Large intestine (tissue), 3 donors: ENCODE data around the gene AGTR1. TPM values are rescaled to one million over a fixed set of nuclear protein-coding genes. Genes with fewer than 3 reads are reported as not detected.
A peak's percentile ranks its signal among the peaks of the same experiment; 100 is the strongest.
"Not testable (repeated sequence)": the region's sequence is repeated elsewhere in the genome, so short reads cannot be mapped to it uniquely, and the experiment has no call there.

Experiments used
- DNase-seq, 2 donors: peaks; one replicate each; pipeline versions ENCODE4 v3.0.0 to v3.0.0-alpha.2; 2013
- H3K27ac ChIP-seq: one replicate; pipeline ENCODE4 v1.5.1; 2013; ENCODE audit warnings: low read length
- H3K27me3 ChIP-seq: 2 replicates; pipeline ENCODE4 v1.6.1; 2013; ENCODE audit warnings: low read length; ENCODE audit not compliant: control insufficient read depth, insufficient read depth
- H3K36me3 ChIP-seq: 2 replicates; pipeline ENCODE4 v1.6.1; 2013; ENCODE audit warnings: low read length; ENCODE audit not compliant: control insufficient read depth, insufficient read depth
- H3K4me1 ChIP-seq: one replicate; pipeline ENCODE4 v1.6.1; 2013; ENCODE audit warnings: low read length; ENCODE audit not compliant: control insufficient read depth, insufficient read depth
- H3K4me3 ChIP-seq: one replicate; pipeline ENCODE4 v1.5.1; 2013; ENCODE audit warnings: low read length
- H3K9me3 ChIP-seq: one replicate; pipeline ENCODE4 v1.6.1; 2013; ENCODE audit warnings: mild to moderate bottlenecking, low read depth, low read length, moderate library complexity; ENCODE audit not compliant: control insufficient read depth
- WGBS: methylation state at CpG from one replicate; pipeline ENCODE4 v1.1.5; 2013; ENCODE audit warnings: low lambda C conversion rate; ENCODE audit not compliant: insufficient coverage; 5-methylcytosine and 5-hydroxymethylcytosine counted together
- polyA plus RNA-seq: library from polyadenylated mRNA; unstranded; fragments of 120-200 nt; gene quantifications from one replicate; pipeline ENCODE4 v1.2.1, GENCODE V29; 2013

AGTR1 gene
- polyA plus RNA-seq, 1 donor, result 1.3 TPM

DNA sequence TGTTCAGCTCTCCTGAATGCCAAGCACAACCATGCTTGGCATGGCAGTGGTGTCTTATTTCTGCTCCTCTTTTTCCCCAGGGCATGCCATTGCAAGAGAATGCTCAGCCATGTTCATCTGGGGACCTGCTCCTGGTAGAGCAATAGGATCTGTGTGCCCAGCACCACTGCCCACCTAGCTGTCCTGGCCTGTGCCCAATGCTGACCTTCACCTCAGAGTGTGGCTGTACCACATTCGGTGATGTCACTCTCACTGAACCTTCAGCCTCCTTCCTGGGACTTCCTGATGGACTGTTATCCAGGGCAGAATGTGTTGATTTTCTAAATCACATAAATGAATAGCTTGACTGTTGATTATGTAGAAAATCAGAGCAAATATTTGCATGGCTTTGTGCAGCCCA lies 42.0 kb downstream of the AGTR1 start:
- 60% methylated on average over 1 of the region's 1 CpG for WGBS
- no peak overlapping the region for H3K4me3 ChIP-seq
- H3K9me3 ChIP-seq, result no peaks in the 10 kb centered on the region
- peaks cover 7% of the 10 kb centered on the region for H3K4me1 ChIP-seq
- no peaks in the 10 kb centered on the region for H3K27me3 ChIP-seq
- H3K36me3 ChIP-seq, result no peaks in the 10 kb centered on the region
- peak overlapping the region; percentile 24 for H3K27ac ChIP-seq
- no peak for DNase-seq

GRCh38 chr3:148740291-148740690 lies 42.6 kb downstream of the AGTR1 start:
- WGBS, result 90% methylated on average over 2 of the region's 2 CpGs
- Histone ChIP-seq H3K27ac (peak overlapping the region; percentile 24), H3K36me3 (no peaks in the 10 kb centered on the region), H3K4me3 (no peak overlapping the region), H3K4me1 (peaks cover 7% of the 10 kb centered on the region), H3K27me3 (no peaks in the 10 kb centered on the region), H3K9me3 (no peaks in the 10 kb centered on the region)
- DNase-seq, result no peak

DNA sequence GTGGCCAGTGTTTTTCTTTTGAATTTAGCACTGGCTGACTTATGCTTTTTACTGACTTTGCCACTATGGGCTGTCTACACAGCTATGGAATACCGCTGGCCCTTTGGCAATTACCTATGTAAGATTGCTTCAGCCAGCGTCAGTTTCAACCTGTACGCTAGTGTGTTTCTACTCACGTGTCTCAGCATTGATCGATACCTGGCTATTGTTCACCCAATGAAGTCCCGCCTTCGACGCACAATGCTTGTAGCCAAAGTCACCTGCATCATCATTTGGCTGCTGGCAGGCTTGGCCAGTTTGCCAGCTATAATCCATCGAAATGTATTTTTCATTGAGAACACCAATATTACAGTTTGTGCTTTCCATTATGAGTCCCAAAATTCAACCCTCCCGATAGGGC lies 43.5 kb downstream of the AGTR1 start:
- Histone ChIP-seq H3K4me3 (no peak overlapping the region), H3K9me3 (no peaks in the 10 kb centered on the region), H3K36me3 (no peaks in the 10 kb centered on the region), H3K27me3 (no peaks in the 10 kb centered on the region), H3K27ac (no peak overlapping the region), H3K4me1 (peaks cover 7% of the 10 kb centered on the region)
- WGBS, result 100% methylated on average over 1 of the region's 10 CpGs
- no peak for DNase-seq

GRCh38 chr3:148742118-148742517 lies 44.4 kb downstream of the AGTR1 start:
- DNase-seq, result no peak
- Histone ChIP-seq H3K36me3 (no peaks in the 10 kb centered on the region), H3K4me1 (peaks cover 3% of the 10 kb centered on the region), H3K9me3 (no peaks in the 10 kb centered on the region), H3K4me3 (no peak overlapping the region), H3K27me3 (no peaks in the 10 kb centered on the region), H3K27ac (no peak overlapping the region)
- 100% methylated on average over 3 of the region's 6 CpGs for WGBS

DNA sequence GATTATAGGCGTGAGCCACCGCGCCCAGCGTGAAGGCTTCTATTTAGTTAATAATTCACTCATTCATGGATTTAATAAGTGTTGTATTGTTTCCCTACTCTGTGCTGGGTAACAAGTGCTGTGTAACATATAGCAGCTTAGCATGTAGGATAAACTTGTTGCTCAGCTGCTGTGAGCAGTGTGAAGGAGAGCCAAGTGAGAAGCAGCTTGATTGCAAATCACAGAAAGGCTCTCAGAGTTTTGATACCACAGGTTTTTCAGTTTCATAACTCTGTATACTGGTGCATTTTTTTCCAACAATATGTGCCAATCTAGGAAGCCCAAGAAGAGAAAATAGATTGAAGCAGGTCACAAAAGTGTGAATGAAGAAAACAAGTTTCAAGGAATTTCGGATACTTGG lies 48.4 kb downstream of the AGTR1 start:
- no peak overlapping the region for H3K27ac ChIP-seq
- no peaks in the 10 kb centered on the region for H3K36me3 ChIP-seq
- H3K27me3 ChIP-seq, result no peaks in the 10 kb centered on the region
- DNase-seq, result no peak
- no peak overlapping the region for H3K4me3 ChIP-seq
- 100% methylated on average over 1 of the region's 5 CpGs for WGBS
- no peaks in the 10 kb centered on the region for H3K9me3 ChIP-seq
- no peaks in the 10 kb centered on the region for H3K4me1 ChIP-seq

DNA sequence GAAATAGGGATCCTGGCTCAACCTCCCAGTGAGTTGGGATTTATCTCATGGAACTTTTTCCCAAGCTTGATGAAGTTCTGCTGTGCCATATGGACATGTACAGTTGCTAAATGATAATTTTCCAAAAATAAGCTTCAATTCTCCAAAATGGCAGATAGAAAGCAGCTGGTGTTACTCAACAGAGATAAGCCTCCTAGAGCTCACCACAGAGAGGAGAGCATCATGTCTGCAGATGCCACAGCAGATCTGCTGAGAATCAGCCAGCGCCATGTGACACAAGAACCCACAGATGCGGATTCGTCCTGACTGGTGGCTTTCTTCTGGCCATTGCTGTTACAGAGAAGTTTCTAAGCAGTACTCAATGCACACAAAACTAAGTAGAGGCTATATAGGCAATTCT lies 50.6 kb downstream of the AGTR1 start:
- WGBS, result no CpG with 5 or more reads among the region's 3 CpGs
- Histone ChIP-seq H3K27me3 (no peaks in the 10 kb centered on the region), H3K36me3 (no peaks in the 10 kb centered on the region), H3K4me1 (no peaks in the 10 kb centered on the region), H3K27ac (no peak overlapping the region), H3K9me3 (no peaks in the 10 kb centered on the region), H3K4me3 (no peak overlapping the region)
- no peak for DNase-seq

DNA sequence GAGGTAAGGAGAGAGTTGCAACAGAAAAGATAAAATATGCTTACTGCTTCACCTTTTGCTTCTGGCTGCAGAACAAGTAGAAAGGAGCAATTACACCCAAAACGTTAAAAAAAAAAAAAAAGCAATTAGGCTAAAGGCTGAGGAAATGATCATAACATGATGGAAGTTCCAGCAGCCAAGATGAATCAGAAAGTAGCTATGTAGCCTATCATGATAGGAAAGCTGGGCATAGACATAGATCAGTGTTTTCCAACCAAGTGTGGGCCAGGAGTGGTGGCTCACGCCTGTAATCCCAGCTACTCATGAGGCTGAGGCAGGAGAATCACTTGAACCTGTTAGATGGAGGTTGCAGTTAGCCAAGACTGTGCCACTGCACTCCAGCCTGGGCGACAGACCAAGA lies 52.6 kb downstream of the AGTR1 start:
- no peak overlapping the region for H3K27ac ChIP-seq
- no peaks in the 10 kb centered on the region for H3K4me1 ChIP-seq
- H3K36me3 ChIP-seq, result no peaks in the 10 kb centered on the region
- H3K9me3 ChIP-seq, result no peaks in the 10 kb centered on the region
- 67% methylated on average over 1 of the region's 3 CpGs for WGBS
- no peak overlapping the region for H3K4me3 ChIP-seq
- DNase-seq, result no peak
- H3K27me3 ChIP-seq, result no peaks in the 10 kb centered on the region

GRCh38 chr3:148751461-148751860 lies 53.8 kb downstream of the AGTR1 start:
- no peaks in the 10 kb centered on the region for H3K4me1 ChIP-seq
- no peaks in the 10 kb centered on the region for H3K36me3 ChIP-seq
- H3K9me3 ChIP-seq, result no peaks in the 10 kb centered on the region
- WGBS, result 81% methylated on average over 3 of the region's 3 CpGs
- no peak overlapping the region for H3K4me3 ChIP-seq
- no peak overlapping the region for H3K27ac ChIP-seq
- DNase-seq, result no peak
- no peaks in the 10 kb centered on the region for H3K27me3 ChIP-seq

- not testable (repeated sequence) for H3K27ac ChIP-seq, H3K9me3 ChIP-seq, H3K4me1 ChIP-seq, H3K4me3 ChIP-seq, H3K27me3 ChIP-seq, H3K36me3 ChIP-seq
- WGBS, result 58% methylated on average over 1 of the region's 5 CpGs
- peak in 1 of 2 donors; percentile 25 for DNase-seq
These were observed 55.7 kb downstream of the AGTR1 start for GRCh38 chr3:148753385-148753784.

DNA sequence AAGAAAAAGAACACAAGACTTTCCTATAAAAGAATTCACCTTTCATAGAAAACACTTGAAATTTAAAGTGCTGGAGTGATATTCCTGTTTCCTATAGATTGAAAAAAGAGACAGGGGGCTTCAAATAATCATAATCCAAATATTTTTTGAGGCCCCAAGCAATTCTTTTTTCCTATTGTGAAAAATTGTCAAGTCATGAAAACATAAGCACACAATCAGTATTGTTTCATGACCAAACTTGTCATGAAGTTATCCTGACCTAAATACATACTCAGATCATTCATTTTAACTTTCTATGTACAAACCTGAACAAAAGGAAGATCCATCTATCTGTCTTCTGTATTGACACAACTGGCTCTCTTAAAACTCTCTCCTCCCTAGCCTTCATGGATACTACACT lies 57.9 kb downstream of the AGTR1 start:
- Histone ChIP-seq H3K4me1 (no peaks in the 10 kb centered on the region), H3K9me3 (no peaks in the 10 kb centered on the region), H3K4me3 (no peak overlapping the region), H3K27ac (no peak overlapping the region), H3K27me3 (no peaks in the 10 kb centered on the region), H3K36me3 (no peaks in the 10 kb centered on the region)
- DNase-seq, result no peak

DNA sequence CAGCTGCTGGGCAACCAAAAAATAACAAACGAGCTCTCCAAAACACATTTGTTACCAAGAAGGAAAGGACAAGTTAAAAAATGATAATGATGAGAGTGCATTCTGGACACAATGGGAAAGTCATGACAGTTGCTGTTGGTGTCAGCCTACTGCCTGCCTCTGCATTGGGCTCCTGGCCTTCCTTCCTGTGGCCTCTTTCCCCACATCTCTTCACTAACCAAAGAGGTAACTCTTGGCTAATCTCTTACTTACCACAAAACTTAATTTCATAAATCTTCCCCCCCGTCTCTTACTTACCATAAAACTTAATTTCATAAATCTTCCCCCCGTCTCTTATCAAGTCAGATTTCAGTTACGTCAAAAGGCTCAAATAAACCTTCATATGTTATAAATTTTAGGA lies 58.6 kb downstream of the AGTR1 start:
- Histone ChIP-seq H3K9me3 (no peaks in the 10 kb centered on the region), H3K4me1 (no peaks in the 10 kb centered on the region), H3K4me3 (no peak overlapping the region), H3K27ac (no peak overlapping the region), H3K36me3 (no peaks in the 10 kb centered on the region), H3K27me3 (no peaks in the 10 kb centered on the region)
- 97% methylated on average over 3 of the region's 4 CpGs for WGBS
- no peak for DNase-seq
